ENCODE results near the gene TMEM115.

The TMEM115 gene

GRCh38 chr3:50395070-50395860, 35.9 kb upstream of the TMEM115 start:
- CTCF ChIA-PET = no interaction called here
- no peak for DNase-seq (ENCODE audit: extremely low spot score)
- TF ChIP-seq CTCF (IDR thresholded peaks at IDR 0.05; ENCODE audit: control extremely low read depth, extremely low read depth, low read depth, missing control alignments) = no peak
- POLR2A ChIA-PET = no interaction called here

GRCh38 chr3:50393061-50393460, 33.7 kb upstream of the TMEM115 start:
- ChIA-PET POLR2A (no interaction called here), CTCF (interaction anchor here (1.2 kb wide), 1 partner anchor 149 kb away, joined by 3 read pairs; no protein-coding TSS in a partner anchor)
- TF ChIP-seq CTCF (IDR thresholded peaks at IDR 0.05; ENCODE audit: control extremely low read depth, extremely low read depth, low read depth, missing control alignments) = no peak
- no peak for DNase-seq (ENCODE audit: extremely low spot score)

- TF ChIP-seq CTCF (IDR thresholded peaks at IDR 0.05; ENCODE audit: control extremely low read depth, extremely low read depth, low read depth, missing control alignments) = no peak
- ChIA-PET POLR2A (no interaction called here), CTCF (interaction anchor here (1.5 kb wide), 1 partner anchor 150 kb away, joined by 4 read pairs; no protein-coding TSS in a partner anchor)
- no peak for DNase-seq (ENCODE audit: extremely low spot score)
These were observed 32.9 kb upstream of the TMEM115 start for GRCh38 chr3:50392101-50392715.

GRCh38 chr3:50390508-50391224, 31.3 kb upstream of the TMEM115 start:
- no peak for DNase-seq (ENCODE audit: extremely low spot score)
- POLR2A ChIA-PET = no interaction called here
- CTCF ChIA-PET = no interaction called here
- no peak for TF ChIP-seq CTCF (IDR thresholded peaks at IDR 0.05; ENCODE audit: control extremely low read depth, extremely low read depth, low read depth, missing control alignments)

GRCh38 chr3:50389414-50389767, 30.1 kb upstream of the TMEM115 start:
- TF ChIP-seq CTCF (IDR thresholded peaks at IDR 0.05; ENCODE audit: control extremely low read depth, extremely low read depth, low read depth, missing control alignments) = no peak
- ChIA-PET POLR2A (interaction anchor here (0.6 kb wide), 1 partner anchor 41 kb away, joined by 4 read pairs; no protein-coding TSS in a partner anchor), CTCF (no interaction called here)
- DNase-seq (ENCODE audit: extremely low spot score) = no peak

- TF ChIP-seq CTCF (IDR thresholded peaks at IDR 0.05; ENCODE audit: control extremely low read depth, extremely low read depth, low read depth, missing control alignments) = no peak
- DNase-seq (ENCODE audit: extremely low spot score) = no peak
- ChIA-PET POLR2A (no interaction called here), CTCF (no interaction called here)
These were observed 29.5 kb upstream of the TMEM115 start for GRCh38 chr3:50388720-50389413.

Measured in GM10248 (cell line).